PC-3 (cell line): ENCODE data around the gene DOCK4.
"Not testable (repeated sequence)": the region's sequence is repeated elsewhere in the genome, so short reads cannot be mapped to it uniquely, and the experiment has no call there.

ENCODE experiments used
- CTCF ChIP-seq: fragments of 300-600 bp; sonication (generic); conservative IDR thresholded peaks from 2 replicates; pipeline ENCODE4 v1.5.1; 2017; ENCODE audit warnings: antibody characterized with exemption, low read depth, mild to moderate bottlenecking, low read length
- EZH2 ChIP-seq: fragments of 300-600 bp; sonication (generic); IDR thresholded peaks from one replicate; pipeline ENCODE4 v1.6.1; 2017; ENCODE audit warnings: antibody characterized with exemption, mild to moderate bottlenecking, low read length; ENCODE audit not compliant: unreplicated experiment
- EZH2phosphoT487 ChIP-seq: fragments of 300-600 bp; sonication (generic); IDR thresholded peaks from 2 replicates; pipeline ENCODE4 v1.6.1; 2018; ENCODE audit warnings: mild to moderate bottlenecking, antibody characterized with exemption, low read length, borderline replicate concordance

GRCh38 chr7:111908673-111909072 lies 297.5 kb downstream of the DOCK4 start:
- not testable (repeated sequence) for TF ChIP-seq CTCF, EZH2phosphoT487, EZH2
